ENCODE data around the gene SUN5.

- no peak for TF ChIP-seq POLR2A (IDR thresholded peaks at IDR 0.05)
- no peak for TF ChIP-seq CTCF (IDR thresholded peaks at IDR 0.05)
These were observed 1.9 kb upstream of the SUN5 start for GRCh38 chr20:33005908-33006775.

All from ovary (tissue), 3 donors.